PC-9 (cell line): ENCODE data around the gene MTMR2. TPM values are rescaled to one million over a fixed set of nuclear protein-coding genes. Genes with fewer than 3 reads are reported as not detected.
A peak's percentile ranks its signal among the peaks of the same experiment; 100 is the strongest.

Experiments used
- BruUV-seq: library from RNA; stranded (reverse); fragments of 400-500 nt; replicated peaks from 2 replicates; lab custom pipeline; 2021; lab: Mats Ljungman, UMichigan
- CTCF ChIA-PET: fragments of 300-600 bp; sonication (Branson Sonifier 250); formaldehyde crosslinking; loops from one replicate; lab custom pipeline; 2022; ENCODE audit warnings: antibody characterized with exemption; lab: Charles Lee
- POLR2A ChIA-PET: fragments of 300-600 bp; sonication (Branson Sonifier 250); formaldehyde crosslinking; loops from one replicate; lab custom pipeline; 2022; ENCODE audit warnings: antibody characterized with exemption; ENCODE audit not compliant: unreplicated experiment; lab: Charles Lee
- DNase-seq, 2 experiments: peaks; one replicate each; pipeline versions ENCODE4 v3.0.0 to v3.0.0-alpha.2; 2015 to 2022; ENCODE audit warnings: mixed read lengths in 1 of 2
- H2AFZ ChIP-seq: fragments of 200-600 bp; sonication (generic); 2 replicates; pipeline ENCODE4 v1.8.1; 2017; ENCODE audit warnings: antibody characterized with exemption
- H3F3A ChIP-seq: fragments of 200-600 bp; sonication (generic); 2 replicates; pipeline ENCODE4 v1.8.1; 2017; ENCODE audit warnings: antibody characterized with exemption, mild to moderate bottlenecking, low read depth; ENCODE audit not compliant: insufficient read depth
- H3K27ac ChIP-seq: fragments of 200-600 bp; sonication (generic); 2 replicates; pipeline ENCODE4 v1.6.1; 2016; ENCODE audit warnings: mixed run types
- H3K27me3 ChIP-seq: fragments of 200-600 bp; sonication (generic); 2 replicates; pipeline ENCODE4 v1.6.1; 2016; ENCODE audit warnings: low read depth, mixed run types; ENCODE audit not compliant: insufficient read depth
- H3K36me3 ChIP-seq: fragments of 200-600 bp; sonication (generic); 2 replicates; pipeline ENCODE4 v1.6.1; 2016; ENCODE audit warnings: low read depth, mixed run types
- H3K4me1 ChIP-seq: fragments of 200-600 bp; sonication (generic); replicated peaks from 2 replicates; pipeline ENCODE4 v1.6.1; 2016; ENCODE audit warnings: mixed run types; ENCODE audit not compliant: insufficient read depth
- H3K4me2 ChIP-seq: fragments of 200-600 bp; sonication (generic); 2 replicates; pipeline ENCODE4 v1.6.1; 2017; ENCODE audit warnings: mixed run types
- H3K4me3 ChIP-seq: fragments of 200-600 bp; sonication (generic); 2 replicates; pipeline ENCODE4 v1.6.1; 2016; ENCODE audit warnings: mixed run types
- H3K79me2 ChIP-seq: fragments of 200-600 bp; sonication (generic); 2 replicates; pipeline ENCODE4 v1.6.1; 2017; ENCODE audit warnings: low read depth, mixed run types
- H3K9me2 ChIP-seq: fragments of 200-600 bp; sonication (generic); 2 replicates; pipeline ENCODE4 v1.8.1; 2017; ENCODE audit warnings: mild to moderate bottlenecking; ENCODE audit not compliant: insufficient read depth
- H3K9me3 ChIP-seq: fragments of 200-600 bp; sonication (generic); 2 replicates; pipeline ENCODE4 v1.8.1; 2016; ENCODE audit warnings: low read depth; ENCODE audit not compliant: insufficient read depth
- H4K20me1 ChIP-seq: fragments of 200-600 bp; sonication (generic); 2 replicates; pipeline ENCODE4 v1.8.1; 2017; ENCODE audit not compliant: insufficient read depth
- CTCF ChIP-seq: fragments of 200-600 bp; sonication (generic); conservative IDR thresholded peaks from 2 replicates; pipeline ENCODE4 v1.6.1; 2017; ENCODE audit warnings: mixed run types, antibody characterized with exemption, mild to moderate bottlenecking, moderate library complexity
- EZH2 ChIP-seq: fragments of 200-600 bp; sonication (generic); IDR thresholded peaks from 2 replicates; pipeline ENCODE4 v1.8.0; 2017; ENCODE audit warnings: antibody characterized with exemption, low read depth
- intact Hi-C: fragments of 100-400 bp; cut with micrococcal nuclease; formaldehyde crosslinking; loops from one replicate; pipeline ENCODE4 v1.10.0; 2022; ENCODE audit not compliant: unreplicated experiment
- total RNA-seq: library from RNA; stranded (reverse); gene quantifications from 2 replicates; pipeline ENCODE4 v1.2.3, GENCODE V29; 2021

Gene MTMR2
- total RNA-seq, 1 experiment from 2014 or later, result 60.7 TPM

DNA sequence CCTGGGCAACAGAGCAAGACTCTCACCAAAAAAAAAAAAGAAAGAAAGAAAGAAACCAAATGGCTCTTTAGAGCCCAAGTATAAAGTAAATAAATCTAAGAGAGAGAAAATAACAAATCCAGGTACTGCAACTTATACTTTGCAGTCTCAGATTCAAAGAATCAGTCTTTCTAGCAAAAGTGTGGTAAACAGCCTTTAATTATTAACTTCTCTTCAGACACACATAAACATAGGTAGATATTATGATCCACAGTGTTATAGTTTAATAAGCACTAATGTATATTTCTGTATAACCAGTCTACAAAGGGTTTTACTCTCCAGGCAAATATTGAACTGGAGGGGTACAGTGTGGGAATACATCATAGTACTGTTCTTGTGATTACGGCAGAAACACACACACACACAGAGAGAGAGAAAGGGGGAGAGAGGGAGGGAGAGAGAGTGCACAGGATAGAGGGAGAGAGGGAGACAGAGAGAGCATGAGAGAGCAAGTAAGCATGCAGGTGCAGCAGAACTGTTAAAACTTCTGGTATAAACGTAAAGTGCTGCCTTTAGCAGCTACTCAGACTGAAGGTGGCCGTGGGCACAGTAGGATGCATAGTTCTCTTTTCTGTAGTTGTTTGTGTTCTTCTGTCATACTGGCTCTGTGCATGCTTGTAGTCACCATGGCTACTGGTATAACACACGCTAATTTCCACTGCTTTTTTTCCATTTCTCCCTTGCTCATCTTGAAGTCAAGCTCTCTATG, 32.3 kb downstream of the MTMR2 start:
- Histone ChIP-seq H4K20me1 (peaks cover 12% of the 10 kb centered on the region; the same call in 1 of the 2 replicates), H3K9me2 (no peaks in the 10 kb centered on the region), H3K4me2 (no peak overlapping the region), H3K4me3 (no peak overlapping the region), H2AFZ (no peak overlapping the region), H3K27me3 (no peaks in the 10 kb centered on the region), H3K27ac (no peak overlapping the region), H3K79me2 (peaks cover 70% of the 10 kb centered on the region), H3F3A (no peaks in the 10 kb centered on the region; the same call in 1 of the 2 replicates), H3K4me1 (no peaks in the 10 kb centered on the region), H3K9me3 (no peaks in the 10 kb centered on the region), H3K36me3 (peaks cover 30% of the 10 kb centered on the region)
- ChIA-PET POLR2A (interaction anchor here (0.6 kb wide), 1 partner anchor 12 kb away, joined by 4 read pairs; no protein-coding TSS in a partner anchor), CTCF (no interaction called here)
- TF ChIP-seq EZH2 (no peak), CTCF (no peak)
- DNase-seq, result peak in 1 of 2 experiments; percentile 6
- intact Hi-C loops, result no loop called here
- BruUV-seq, result no TSS peak

DNA sequence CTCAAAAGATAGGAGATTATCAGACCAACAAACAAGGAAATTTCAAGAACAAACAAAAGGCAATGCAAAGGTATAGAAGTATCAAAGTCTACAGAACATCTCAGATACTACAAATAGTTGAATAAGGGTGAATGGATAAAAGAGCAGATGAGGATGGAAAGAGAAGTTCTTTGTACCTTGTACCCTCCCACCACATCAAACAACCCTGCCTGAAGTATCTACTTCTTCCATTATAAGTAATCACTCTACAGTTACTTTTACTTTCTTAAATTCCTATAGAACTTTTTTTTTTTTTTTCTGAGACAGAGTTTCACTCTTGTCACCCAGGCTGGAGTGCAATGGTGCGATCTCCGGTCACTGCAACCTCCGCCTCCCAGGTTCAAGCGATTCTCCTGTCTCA, 35.1 kb downstream of the MTMR2 start:
- peaks cover 8% of the 10 kb centered on the region; the same call in 1 of the 2 replicates for H4K20me1 ChIP-seq
- no peaks in the 10 kb centered on the region for H3F3A ChIP-seq
- intact Hi-C loops, result no loop called here
- no peak overlapping the region for H3K4me2 ChIP-seq
- peak in 1 of 2 experiments; percentile 17 for DNase-seq
- TF ChIP-seq CTCF (no peak), EZH2 (no peak)
- H2AFZ ChIP-seq, result no peak overlapping the region
- peaks cover 43% of the 10 kb centered on the region for H3K36me3 ChIP-seq
- POLR2A ChIA-PET, result no interaction called here
- no TSS peak for BruUV-seq
- no peaks in the 10 kb centered on the region for H3K27me3 ChIP-seq
- H3K27ac ChIP-seq, result no peak overlapping the region
- no peaks in the 10 kb centered on the region for H3K9me2 ChIP-seq
- no peaks in the 10 kb centered on the region; the same call in 1 of the 2 replicates for H3K4me1 ChIP-seq
- H3K4me3 ChIP-seq, result no peak overlapping the region
- peaks cover 43% of the 10 kb centered on the region for H3K79me2 ChIP-seq
- CTCF ChIA-PET, result no interaction called here
- H3K9me3 ChIP-seq, result no peaks in the 10 kb centered on the region

- Histone ChIP-seq H4K20me1 (peaks cover 8% of the 10 kb centered on the region; the same call in 1 of the 2 replicates), H2AFZ (no peak overlapping the region), H3F3A (no peaks in the 10 kb centered on the region), H3K27me3 (no peaks in the 10 kb centered on the region), H3K4me1 (no peaks in the 10 kb centered on the region; the same call in 1 of the 2 replicates), H3K79me2 (peaks cover 39% of the 10 kb centered on the region), H3K27ac (no peak overlapping the region), H3K4me2 (no peak overlapping the region), H3K9me2 (no peaks in the 10 kb centered on the region), H3K36me3 (peaks cover 43% of the 10 kb centered on the region), H3K9me3 (no peaks in the 10 kb centered on the region), H3K4me3 (no peak overlapping the region)
- DNase-seq, result peak in 1 of 2 experiments; percentile 8
- no TSS peak for BruUV-seq
- ChIA-PET POLR2A (no interaction called here), CTCF (no interaction called here)
- TF ChIP-seq EZH2 (no peak), CTCF (no peak)
- intact Hi-C loops, result no loop called here
Measured at GRCh38 chr11:95888439-95888838, 35.5 kb downstream of the MTMR2 start.
